ENCODE measurements around the gene PAPSS2.
"Not testable (repeated sequence)": the region's sequence is repeated elsewhere in the genome, so short reads cannot be mapped to it uniquely, and the experiment has no call there.

PAPSS2 gene
- long read RNA-seq, donor 1, partial matches to known transcripts: 0 of 4 reads
- long read RNA-seq, donor 1, other reads (novel, unspliced or antisense): 0 of 4 reads
- long read RNA-seq, donor 2: 0 reads
- long read RNA-seq, donor 3, partial matches to known transcripts: 0 of 2 reads
- long read RNA-seq, donor 3, other reads (novel, unspliced or antisense): 0 of 2 reads
- long read RNA-seq, donor 4, partial matches to known transcripts: 0 of 3 reads
- long read RNA-seq, donor 4, other reads (novel, unspliced or antisense): 0 of 3 reads
- long read RNA-seq, donor 5, partial matches to known transcripts: 0 of 1 reads
- long read RNA-seq, donor 5, other reads (novel, unspliced or antisense): 0 of 1 reads
- long read RNA-seq, donor 6, partial matches to known transcripts: 0 of 8 reads
- long read RNA-seq, donor 6, other reads (novel, unspliced or antisense): 6 of 8 reads
- long read RNA-seq, donor 7, partial matches to known transcripts: 0 of 2 reads
- long read RNA-seq, donor 7, other reads (novel, unspliced or antisense): 0 of 2 reads
- long read RNA-seq, donor 8, partial matches to known transcripts: 16 of 24 reads
- long read RNA-seq, donor 8, other reads (novel, unspliced or antisense): 5 of 24 reads

GRCh38 chr10:87659571-87660483 is at the start of gene PAPSS2:
Gene PAPSS2, plus strand, starts transcription at chr10:87659878. Its CDS starts 104 bp downstream, at chr10:87659982.
- DNase-seq: peak; percentile 78

GRCh38 chr10:87611341-87611740 is 48.3 kb upstream of the PAPSS2 start:
- DNase-seq: not testable (repeated sequence)

GRCh38 chr10:87612115-87612514 is 47.6 kb upstream of the PAPSS2 start:
- no peak for DNase-seq

- no peak for DNase-seq
These were observed 45.9 kb upstream of the PAPSS2 start for GRCh38 chr10:87613751-87614150.

- DNase-seq: no peak
These were observed 43.8 kb upstream of the PAPSS2 start for GRCh38 chr10:87615856-87616255.

- no peak for DNase-seq
These were observed 42.2 kb upstream of the PAPSS2 start for GRCh38 chr10:87617503-87617902.

- DNase-seq: no peak
These were observed 40.9 kb upstream of the PAPSS2 start for GRCh38 chr10:87618566-87619423.

GRCh38 chr10:87619705-87620104 is 40.0 kb upstream of the PAPSS2 start:
- no peak for DNase-seq

GRCh38 chr10:87621440-87621839 is 38.2 kb upstream of the PAPSS2 start:
- DNase-seq: not testable (repeated sequence)

GRCh38 chr10:87622314-87623004 is 37.2 kb upstream of the PAPSS2 start:
- no peak for DNase-seq

- no peak for DNase-seq
These were observed 36.5 kb upstream of the PAPSS2 start for GRCh38 chr10:87623191-87623590.

- DNase-seq: no peak
These were observed 34.0 kb upstream of the PAPSS2 start for GRCh38 chr10:87625661-87626060.

GRCh38 chr10:87626422-87626892 is 33.2 kb upstream of the PAPSS2 start:
- DNase-seq: no peak

- DNase-seq: no peak
These were observed 29.5 kb upstream of the PAPSS2 start for GRCh38 chr10:87630171-87630570.

- DNase-seq: no peak
These were observed 27.2 kb upstream of the PAPSS2 start for GRCh38 chr10:87632454-87632853.

- no peak for DNase-seq
These were observed 25.4 kb upstream of the PAPSS2 start for GRCh38 chr10:87634311-87634710.

GRCh38 chr10:87635498-87636312 is 24.0 kb upstream of the PAPSS2 start:
- DNase-seq: no peak

GRCh38 chr10:87636313-87636915 is 23.3 kb upstream of the PAPSS2 start:
- no peak for DNase-seq

GRCh38 chr10:87639493-87639892 is 20.2 kb upstream of the PAPSS2 start:
- DNase-seq: no peak

- DNase-seq: no peak
These were observed 19.6 kb upstream of the PAPSS2 start for GRCh38 chr10:87640043-87640442.

Data from right kidney (tissue), 9 donors.